PC-9 (cell line): ENCODE results near the gene HOXA11. TPM values are rescaled to one million over a fixed set of nuclear protein-coding genes. Genes with fewer than 3 reads are reported as not detected.
A peak's percentile ranks its signal among the peaks of the same experiment; 100 is the strongest.

ENCODE experiments used
- BruUV-seq: library from RNA; stranded (reverse); fragments of 400-500 nt; replicated peaks from 2 replicates; lab custom pipeline; 2021; lab: Mats Ljungman, UMichigan
- CTCF ChIA-PET: fragments of 300-600 bp; sonication (Branson Sonifier 250); formaldehyde crosslinking; loops from one replicate; lab custom pipeline; 2022; ENCODE audit warnings: antibody characterized with exemption; lab: Charles Lee
- POLR2A ChIA-PET: fragments of 300-600 bp; sonication (Branson Sonifier 250); formaldehyde crosslinking; loops from one replicate; lab custom pipeline; 2022; ENCODE audit warnings: antibody characterized with exemption; ENCODE audit not compliant: unreplicated experiment; lab: Charles Lee
- DNase-seq, 2 experiments: peaks; one replicate each; pipeline versions ENCODE4 v3.0.0 to v3.0.0-alpha.2; 2015 to 2022; ENCODE audit warnings: mixed read lengths in 1 of 2
- H2AFZ ChIP-seq: fragments of 200-600 bp; sonication (generic); 2 replicates; pipeline ENCODE4 v1.8.1; 2017; ENCODE audit warnings: antibody characterized with exemption
- H3F3A ChIP-seq: fragments of 200-600 bp; sonication (generic); 2 replicates; pipeline ENCODE4 v1.8.1; 2017; ENCODE audit warnings: antibody characterized with exemption, mild to moderate bottlenecking, low read depth; ENCODE audit not compliant: insufficient read depth
- H3K27ac ChIP-seq: fragments of 200-600 bp; sonication (generic); 2 replicates; pipeline ENCODE4 v1.6.1; 2016; ENCODE audit warnings: mixed run types
- H3K27me3 ChIP-seq: fragments of 200-600 bp; sonication (generic); 2 replicates; pipeline ENCODE4 v1.6.1; 2016; ENCODE audit warnings: low read depth, mixed run types; ENCODE audit not compliant: insufficient read depth
- H3K36me3 ChIP-seq: fragments of 200-600 bp; sonication (generic); 2 replicates; pipeline ENCODE4 v1.6.1; 2016; ENCODE audit warnings: low read depth, mixed run types
- H3K4me1 ChIP-seq: fragments of 200-600 bp; sonication (generic); replicated peaks from 2 replicates; pipeline ENCODE4 v1.6.1; 2016; ENCODE audit warnings: mixed run types; ENCODE audit not compliant: insufficient read depth
- H3K4me2 ChIP-seq: fragments of 200-600 bp; sonication (generic); 2 replicates; pipeline ENCODE4 v1.6.1; 2017; ENCODE audit warnings: mixed run types
- H3K4me3 ChIP-seq: fragments of 200-600 bp; sonication (generic); 2 replicates; pipeline ENCODE4 v1.6.1; 2016; ENCODE audit warnings: mixed run types
- H3K79me2 ChIP-seq: fragments of 200-600 bp; sonication (generic); 2 replicates; pipeline ENCODE4 v1.6.1; 2017; ENCODE audit warnings: low read depth, mixed run types
- H3K9me2 ChIP-seq: fragments of 200-600 bp; sonication (generic); 2 replicates; pipeline ENCODE4 v1.8.1; 2017; ENCODE audit warnings: mild to moderate bottlenecking; ENCODE audit not compliant: insufficient read depth
- H3K9me3 ChIP-seq: fragments of 200-600 bp; sonication (generic); 2 replicates; pipeline ENCODE4 v1.8.1; 2016; ENCODE audit warnings: low read depth; ENCODE audit not compliant: insufficient read depth
- H4K20me1 ChIP-seq: fragments of 200-600 bp; sonication (generic); 2 replicates; pipeline ENCODE4 v1.8.1; 2017; ENCODE audit not compliant: insufficient read depth
- CTCF ChIP-seq: fragments of 200-600 bp; sonication (generic); conservative IDR thresholded peaks from 2 replicates; pipeline ENCODE4 v1.6.1; 2017; ENCODE audit warnings: mixed run types, antibody characterized with exemption, mild to moderate bottlenecking, moderate library complexity
- EZH2 ChIP-seq: fragments of 200-600 bp; sonication (generic); IDR thresholded peaks from 2 replicates; pipeline ENCODE4 v1.8.0; 2017; ENCODE audit warnings: antibody characterized with exemption, low read depth
- intact Hi-C: fragments of 100-400 bp; cut with micrococcal nuclease; formaldehyde crosslinking; loops from one replicate; pipeline ENCODE4 v1.10.0; 2022; ENCODE audit not compliant: unreplicated experiment
- total RNA-seq: library from RNA; stranded (reverse); gene quantifications from 2 replicates; pipeline ENCODE4 v1.2.3, GENCODE V29; 2021

HOXA11 gene
- total RNA-seq, 1 experiment from 2014 or later: 0.26 TPM

GRCh38 chr7:27198871-27199801 is 14.1 kb upstream of the HOXA11 start:
- Histone ChIP-seq H3K4me1 (no peaks in the 10 kb centered on the region), H3K79me2 (no peaks in the 10 kb centered on the region), H3K9me2 (no peaks in the 10 kb centered on the region), H2AFZ (no peak overlapping the region; the same call in 1 of the 2 replicates), H3K27me3 (peaks cover 15% of the 10 kb centered on the region; the same call in 1 of the 2 replicates), H3F3A (peaks cover 19% of the 10 kb centered on the region; the same call in 1 of the 2 replicates), H3K4me2 (peak overlapping the region; percentile 53), H4K20me1 (no peaks in the 10 kb centered on the region), H3K27ac (no peak overlapping the region), H3K9me3 (no peaks in the 10 kb centered on the region), H3K36me3 (no peaks in the 10 kb centered on the region), H3K4me3 (peak overlapping the region; percentile 35; the same call in 1 of the 2 replicates)
- intact Hi-C loops: loop anchor here (5.0 to 10.0 kb wide), 3 partner anchors 546 to 1656 kb away; partner anchors contain the start of gene TAX1BP1
- CTCF ChIA-PET: interaction anchor here (0.6 to 1.7 kb wide), 12 partner anchors 14 to 895 kb away, joined by 3 to 11 read pairs (median 4); partner anchors contain the start of gene HOXA11
- TF ChIP-seq CTCF (no peak), EZH2 (no peak)
- no TSS peak for BruUV-seq
- POLR2A ChIA-PET: interaction anchor here (0.6 kb wide), 2 partner anchors 384 to 899 kb away, joined by 3 read pairs; no protein-coding TSS in a partner anchor
- peak in 1 of 2 experiments; percentile 19 for DNase-seq

GRCh38 chr7:27198138-27198841 is 13.3 kb upstream of the HOXA11 start:
- Histone ChIP-seq H3K4me1 (no peaks in the 10 kb centered on the region), H3K27ac (no peak overlapping the region), H3K4me3 (no peak overlapping the region), H3K36me3 (no peaks in the 10 kb centered on the region), H3K27me3 (peaks cover 13% of the 10 kb centered on the region; the same call in 1 of the 2 replicates), H3K9me3 (no peaks in the 10 kb centered on the region), H3K79me2 (no peaks in the 10 kb centered on the region), H3K4me2 (no peak overlapping the region), H3F3A (peaks cover 19% of the 10 kb centered on the region; the same call in 1 of the 2 replicates), H4K20me1 (no peaks in the 10 kb centered on the region), H2AFZ (no peak overlapping the region), H3K9me2 (no peaks in the 10 kb centered on the region)
- no peak for DNase-seq
- TF ChIP-seq CTCF (no peak), EZH2 (no peak)
- no TSS peak for BruUV-seq
- ChIA-PET POLR2A (interaction anchor here (0.6 kb wide), 1 partner anchor 900 kb away, joined by 3 read pairs; no protein-coding TSS in a partner anchor), CTCF (interaction anchor here (0.6 to 1.1 kb wide), 6 partner anchors 13 to 882 kb away, joined by 3 to 11 read pairs (median 4); partner anchors contain the start of gene HOXA11)
- intact Hi-C loops: loop anchor here (5.0 to 10.0 kb wide), 3 partner anchors 547 to 1657 kb away; partner anchors contain the start of gene TAX1BP1
